GM12891 (cell line): ENCODE data around the gene TRAF3.

Experiments
- POLR2A ChIP-seq: IDR thresholded peaks from 2 replicates; pipeline ENCODE4 v1.6.1; 2011; ENCODE audit warnings: low read depth, low read length, control low read depth
- POLR2AphosphoS5 ChIP-seq: IDR thresholded peaks from 2 replicates; pipeline ENCODE4 v1.6.1; 2011; ENCODE audit warnings: low read depth, low read length, control low read depth
- POU2F2 ChIP-seq: IDR thresholded peaks from 2 replicates; pipeline ENCODE4 v1.6.1; 2011; ENCODE audit warnings: low read depth, mild to moderate bottlenecking, control low read depth, low read length, moderate library complexity
- SPI1 ChIP-seq: IDR thresholded peaks from 2 replicates; pipeline ENCODE4 v1.6.1; 2011; ENCODE audit warnings: low read depth, low read length, control low read depth
- TAF1 ChIP-seq: IDR thresholded peaks from 2 replicates; pipeline ENCODE4 v1.6.1; 2011; ENCODE audit warnings: low read depth, low read length, control low read depth

DNA sequence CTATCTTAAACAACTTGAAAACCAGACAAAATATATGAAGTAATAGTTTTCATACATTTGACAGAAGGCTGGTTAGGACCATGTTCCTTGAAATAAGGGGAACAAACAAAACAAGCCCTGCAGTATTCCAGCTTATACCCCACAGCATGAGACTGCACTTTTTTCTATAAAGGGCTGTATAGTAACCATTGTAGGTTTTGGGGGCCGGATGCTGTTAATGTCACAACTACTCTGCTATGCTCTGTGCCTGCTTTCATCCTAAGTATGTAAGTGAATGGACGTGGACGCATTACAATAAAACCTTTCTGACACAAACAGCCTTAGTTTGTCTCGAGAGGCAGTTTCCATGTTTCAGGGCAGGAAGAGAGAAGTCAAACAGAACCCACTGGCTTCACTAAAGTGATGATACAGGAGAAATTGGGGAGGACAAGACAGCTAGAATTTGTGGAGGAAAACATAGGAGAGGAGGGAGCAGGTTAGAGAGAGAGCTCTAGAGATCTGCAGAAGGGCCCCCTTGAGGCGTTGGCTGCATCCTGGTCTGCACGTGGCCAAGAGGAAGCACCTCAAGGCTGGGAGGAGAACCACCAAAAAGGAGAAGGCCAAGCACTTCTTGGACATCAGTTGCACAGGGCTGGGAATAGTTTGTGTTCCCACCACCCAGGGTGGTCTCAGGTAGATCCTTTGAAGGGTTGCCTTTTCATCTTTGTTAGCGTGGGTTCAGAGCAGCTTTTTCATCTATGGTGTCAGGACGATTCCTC lies 63.7 kb downstream of the TRAF3 start:
- no peak for TF ChIP-seq TAF1
- no peak for TF ChIP-seq POLR2AphosphoS5
- TF ChIP-seq POLR2A = peak; percentile 53; the same call in 1 of the 2 replicates
- no peak for TF ChIP-seq POU2F2
- no peak for TF ChIP-seq SPI1
